GM12878 (cell line): ENCODE measurements around the gene WWTR1. TPM values are rescaled to one million over a fixed set of nuclear protein-coding genes. Genes with fewer than 3 reads are reported as not detected.

ENCODE experiments used
- ATAC-seq: fragments of 200-7000 bp; cut with Tn5 transposase; 3 replicates; pipeline ENCODE4 v1.9.1; 2020; ENCODE audit warnings: mild to moderate bottlenecking, moderate library complexity
- BruUV-seq: library from RNA; stranded (reverse); fragments of 400-500 nt; replicated peaks from 2 replicates; lab custom pipeline; 2021; lab: Mats Ljungman, UMichigan
- CTCF ChIA-PET: fragments of 300-600 bp; sonication (Branson Sonifier 250); formaldehyde crosslinking; extraction: SDS; loops from one replicate; lab custom pipeline; 2021; ENCODE audit warnings: inconsistent platforms; lab: Yijun Ruan, JAX
- POLR2A ChIA-PET: fragments of 350-600 bp; formaldehyde crosslinking; extraction: SDS; loops from one replicate; lab custom pipeline; 2021; ENCODE audit warnings: inconsistent platforms; lab: Charles Lee
- RAD21 ChIA-PET: fragments of 300-600 bp; sonication (Branson Sonifier 250); formaldehyde crosslinking; loops from one replicate; lab custom pipeline; 2023; ENCODE audit warnings: antibody characterized with exemption; ENCODE audit not compliant: unreplicated experiment; lab: Charles Lee
- SMC1A ChIA-PET: fragments of 300-600 bp; sonication (Branson Sonifier 250); formaldehyde crosslinking; loops from one replicate; lab custom pipeline; 2023; ENCODE audit not compliant: unreplicated experiment, uncharacterized antibody; lab: Charles Lee
- DNase-seq: peaks from one replicate; pipeline ENCODE4 v3.0.0-alpha.2; 2011; ENCODE audit warnings: low read depth, low spot score
- FAIRE-seq: peaks from 3 replicates; lab custom pipeline; 2011; peaks lifted over from hg19 to GRCh38; lab: Jason Lieb, UNC
- H2AFZ ChIP-seq: 2 replicates; pipeline ENCODE4 v1.6.0; 2011; ENCODE audit warnings: low read depth, low read length, control low read depth; ENCODE audit not compliant: control insufficient read depth
- H3K27ac ChIP-seq: 2 replicates; pipeline ENCODE4 v1.5.1; 2011; ENCODE audit warnings: control low read depth; ENCODE audit not compliant: control insufficient read depth, insufficient read depth
- H3K27me3 ChIP-seq, 2 experiments: replicated peaks in 1 of 2; 2 replicates each; pipeline versions ENCODE4 v1.6.0 to v1.6.1; 2011; ENCODE audit warnings: low read length in 1 of 2; ENCODE audit not compliant: control insufficient read depth in 2 of 2, insufficient read depth in 2 of 2
- H3K36me3 ChIP-seq, 2 experiments: 2 replicates each; pipeline ENCODE4 v1.5.1; 2011; ENCODE audit warnings: low read length in 1 of 2; ENCODE audit not compliant: control insufficient read depth in 2 of 2, insufficient read depth in 2 of 2
- H3K4me1 ChIP-seq: 2 replicates; pipeline ENCODE4 v1.6.1; 2011; ENCODE audit warnings: mild to moderate bottlenecking, low read length, moderate library complexity, mixed read lengths; ENCODE audit not compliant: control insufficient read depth, insufficient read depth
- H3K4me2 ChIP-seq: 2 replicates; pipeline ENCODE4 v1.6.0; 2011; ENCODE audit warnings: control low read depth; ENCODE audit not compliant: control insufficient read depth, insufficient read depth
- H3K4me3 ChIP-seq: fragments of 200-600 bp; sonication (generic); 2 replicates; pipeline ENCODE4 v1.5.1; 2016
- H3K79me2 ChIP-seq: 2 replicates; pipeline ENCODE4 v1.6.0; 2011; ENCODE audit warnings: low read length; ENCODE audit not compliant: control insufficient read depth, insufficient read depth
- H3K9ac ChIP-seq: 2 replicates; pipeline ENCODE4 v1.8.0; 2011; ENCODE audit warnings: low read length, control low read depth, mixed read lengths; ENCODE audit not compliant: control insufficient read depth, insufficient read depth
- H3K9me3 ChIP-seq: replicated peaks from 3 replicates; pipeline ENCODE4 v1.5.1; 2011; ENCODE audit warnings: mild to moderate bottlenecking, low read length; ENCODE audit not compliant: control insufficient read depth, insufficient read depth
- H4K20me1 ChIP-seq: 2 replicates; pipeline ENCODE4 v1.6.0; 2011; ENCODE audit not compliant: control insufficient read depth, insufficient read depth
- CBX3 ChIP-seq: fragments of 200-600 bp; sonication (generic); IDR thresholded peaks from 2 replicates; pipeline ENCODE4 v1.6.1; 2016; ENCODE audit warnings: low read depth, borderline replicate concordance
- CBX5 ChIP-seq: sonication (generic); IDR thresholded peaks from 2 replicates; pipeline ENCODE4 v1.6.1; 2016; ENCODE audit warnings: low read depth, moderate library complexity, mild to moderate bottlenecking, inconsistent platforms
- CHD1 ChIP-seq: IDR thresholded peaks from 2 replicates; pipeline ENCODE4 v1.6.1; 2012; ENCODE audit warnings: low read depth, low read length, improper control_type of control experiment
- CTCF ChIP-seq, 3 experiments: IDR thresholded peaks in 2 of 3; conservative IDR thresholded peaks in 1 of 3; 2 replicates each; pipeline ENCODE4 v1.5.1; 2011; ENCODE audit warnings: low read depth in 3 of 3, low read length in 3 of 3, mild to moderate bottlenecking in 3 of 3, control low read depth in 2 of 3, moderate library complexity in 2 of 3, inconsistent platforms in 1 of 3, mixed read lengths in 1 of 3; ENCODE audit not compliant: control insufficient read depth in 2 of 3, insufficient read depth in 1 of 3; ENCODE audit errors: extremely low read depth in 1 of 3
- E2F8 ChIP-seq: fragments of 450-650 bp; IDR thresholded peaks from 2 replicates; pipeline ENCODE4 v1.6.1; 2018; ENCODE audit warnings: mild to moderate bottlenecking, low read depth, moderate library complexity; ENCODE audit not compliant: partially characterized antibody
- NR2C1 ChIP-seq: fragments of 450-650 bp; IDR thresholded peaks from 2 replicates; pipeline ENCODE4 v1.6.1; 2017; ENCODE audit warnings: antibody characterized with exemption, mild to moderate bottlenecking, moderate library complexity
- NRF1 ChIP-seq: conservative IDR thresholded peaks from 2 replicates; pipeline ENCODE4 v1.6.1; 2011; ENCODE audit warnings: mild to moderate bottlenecking, low read depth, low read length, improper control_type of control experiment
- ZBTB40 ChIP-seq: fragments of 450-650 bp; IDR thresholded peaks from 2 replicates; pipeline ENCODE4 v1.6.1; 2016; ENCODE audit warnings: mild to moderate bottlenecking, moderate library complexity, borderline replicate concordance
- ZNF217 ChIP-seq: fragments of 450-650 bp; IDR thresholded peaks from 2 replicates; pipeline ENCODE4 v1.6.1; 2017; ENCODE audit warnings: antibody characterized with exemption, mild to moderate bottlenecking
- WGBS: methylation state at CpG from one replicate; pipeline ENCODE4 v1.1.6; 2016; ENCODE audit warnings: low lambda C conversion rate; ENCODE audit not compliant: insufficient replicate concordance, insufficient coverage; ENCODE audit errors: missing lambda C conversion rate; 5-methylcytosine and 5-hydroxymethylcytosine counted together
- in situ Hi-C: fragments of 300-500 bp; cut with MboI; formaldehyde crosslinking; loops from 9 replicates; pipeline ENCODE4 v1.14.3; 2018; ENCODE audit warnings: mixed read lengths
- intact Hi-C: fragments of 100-400 bp; cut with micrococcal nuclease; formaldehyde crosslinking; loops from one replicate; pipeline ENCODE4 v1.14.2; 2022; ENCODE audit not compliant: unreplicated experiment
- polyA plus RNA-seq, 11 experiments: library from polyadenylated mRNA; depleted of rRNA in 4 of 11; unstranded in 6 of 11; stranded (reverse) in 5 of 11; fragments of >200 nt; fragmentation: Nextera tagmentation in 4 of 11; fragmentation: Illumina TruSeq in 1 of 11; extraction: Ambion mirVana in 4 of 11; extraction: Trizol in 1 of 11; gene quantifications; 1 replicate in 1 of 11; 2 replicates in 10 of 11; pipeline versions ENCODE4 v1.2.1 to v1.2.3, GENCODE V29; 2011 to 2016; ENCODE audit warnings: inconsistent platforms in 2 of 11, missing spikeins in 2 of 11, low read depth in 1 of 11
- total RNA-seq, 4 experiments: library from RNA; depleted of rRNA in 3 of 4; stranded (reverse); fragments of >200 nt in 3 of 4; fragmentation: Illumina TruSeq in 1 of 4; extraction: Trizol in 1 of 4; gene quantifications; 2 replicates each; pipeline versions ENCODE4 v1.2.1 to v1.2.3, GENCODE V29; 2013 to 2021
- TF ChIP-seq, protein P1 (sequence below): fragments of 450-650 bp; IDR thresholded peaks from 2 replicates; pipeline ENCODE4 v1.6.1; 2014; ENCODE audit warnings: mild to moderate bottlenecking

WWTR1 gene
- total and polyA plus RNA-seq, 10 of the 15 experiments (the other 5 are each of a cell fraction or from before 2014, with no cell fraction given), result 2.5 to 18.5 (median 5.8) TPM

- Histone ChIP-seq H4K20me1 (no peaks in the 10 kb centered on the region), H3K79me2 (no peaks in the 10 kb centered on the region), H3K27ac (no peak overlapping the region), H3K9me3 (no peaks in the 10 kb centered on the region), H3K4me1 (no peaks in the 10 kb centered on the region), H2AFZ (no peak overlapping the region), H3K4me3 (no peak overlapping the region), H3K27me3 (no peaks in the 10 kb centered on the region), H3K36me3 (no peaks in the 10 kb centered on the region), H3K4me2 (no peak overlapping the region), H3K9ac (no peak overlapping the region)
- BruUV-seq, result no TSS peak
- SMC1A ChIA-PET, result interaction anchor here (1.7 to 3.0 kb wide), 2 partner anchors 10 to 25 kb away, joined by 7 to 13 read pairs; no protein-coding TSS in a partner anchor
- RAD21 ChIA-PET, result no interaction called here
- TF ChIP-seq E2F8, result no peak
- no peak for TF ChIP-seq NR2C1
- no peak for TF ChIP-seq CHD1
- TF ChIP-seq, protein P1, sequence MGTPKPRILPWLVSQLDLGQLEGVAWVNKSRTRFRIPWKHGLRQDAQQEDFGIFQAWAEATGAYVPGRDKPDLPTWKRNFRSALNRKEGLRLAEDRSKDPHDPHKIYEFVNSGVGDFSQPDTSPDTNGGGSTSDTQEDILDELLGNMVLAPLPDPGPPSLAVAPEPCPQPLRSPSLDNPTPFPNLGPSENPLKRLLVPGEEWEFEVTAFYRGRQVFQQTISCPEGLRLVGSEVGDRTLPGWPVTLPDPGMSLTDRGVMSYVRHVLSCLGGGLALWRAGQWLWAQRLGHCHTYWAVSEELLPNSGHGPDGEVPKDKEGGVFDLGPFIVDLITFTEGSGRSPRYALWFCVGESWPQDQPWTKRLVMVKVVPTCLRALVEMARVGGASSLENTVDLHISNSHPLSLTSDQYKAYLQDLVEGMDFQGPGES, result no peak
- no peak for TF ChIP-seq CTCF (IDR thresholded peaks at IDR 0.05 in 2 of 3, conservative IDR thresholded peaks at IDR 0.05 in 1 of 3; ENCODE audit: control insufficient read depth in 2 of 3, extremely low read depth in 1 of 3, insufficient read depth in 1 of 3, low read depth in 3 of 3, low read length in 3 of 3)
- no peak for TF ChIP-seq CBX3
- TF ChIP-seq CBX5, result no peak
- TF ChIP-seq NRF1, result no peak
- TF ChIP-seq ZNF217, result no peak
- TF ChIP-seq ZBTB40, result no peak
- WGBS, result 81% methylated on average over 9 of the region's 9 CpGs
- no peak for DNase-seq
- ATAC-seq, result no peak
- CTCF ChIA-PET, result no interaction called here
- in situ Hi-C loops, result no loop called here
- intact Hi-C loops, result no loop called here
- POLR2A ChIA-PET, result no interaction called here
- no peak for FAIRE-seq
Measured at GRCh38 chr3:149542375-149543312, 115.2 kb downstream of the WWTR1 start.
